ENCODE data around the gene POC5. TPM values are rescaled to one million over a fixed set of nuclear protein-coding genes. Genes with fewer than 3 reads are reported as not detected.

POC5 gene
- total and polyA plus RNA-seq, 2 of the 8 experiments (the other 6 are each of a cell fraction or from before 2014, with no cell fraction given) = 11.2 to 12.1 TPM

DNA sequence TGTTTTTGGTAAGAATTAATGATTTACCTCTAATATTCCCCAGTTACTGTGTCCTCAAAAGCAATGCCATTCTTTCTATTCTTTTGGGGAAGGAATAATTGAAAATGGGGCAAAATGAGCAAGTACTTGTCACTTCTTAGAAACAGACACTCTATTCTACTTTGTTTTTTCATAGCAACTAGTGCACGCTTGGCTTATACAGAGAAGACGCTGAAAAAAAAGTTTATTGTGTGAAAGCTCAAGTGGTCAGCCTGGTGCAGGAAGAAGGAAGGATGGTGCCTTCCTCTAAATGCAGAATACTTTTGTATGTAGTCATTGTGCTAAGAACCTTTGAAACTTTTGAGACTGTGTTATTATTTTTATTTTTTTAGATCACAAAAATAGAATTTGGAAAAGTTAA lies 76.4 kb downstream of the POC5 start (continued):
- TF ChIP-seq, protein P1, sequence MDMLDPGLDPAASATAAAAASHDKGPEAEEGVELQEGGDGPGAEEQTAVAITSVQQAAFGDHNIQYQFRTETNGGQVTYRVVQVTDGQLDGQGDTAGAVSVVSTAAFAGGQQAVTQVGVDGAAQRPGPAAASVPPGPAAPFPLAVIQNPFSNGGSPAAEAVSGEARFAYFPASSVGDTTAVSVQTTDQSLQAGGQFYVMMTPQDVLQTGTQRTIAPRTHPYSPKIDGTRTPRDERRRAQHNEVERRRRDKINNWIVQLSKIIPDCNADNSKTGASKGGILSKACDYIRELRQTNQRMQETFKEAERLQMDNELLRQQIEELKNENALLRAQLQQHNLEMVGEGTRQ (IDR thresholded peaks at IDR 0.05; ENCODE audit: low read length) = no peak
- TF ChIP-seq, protein P2, sequence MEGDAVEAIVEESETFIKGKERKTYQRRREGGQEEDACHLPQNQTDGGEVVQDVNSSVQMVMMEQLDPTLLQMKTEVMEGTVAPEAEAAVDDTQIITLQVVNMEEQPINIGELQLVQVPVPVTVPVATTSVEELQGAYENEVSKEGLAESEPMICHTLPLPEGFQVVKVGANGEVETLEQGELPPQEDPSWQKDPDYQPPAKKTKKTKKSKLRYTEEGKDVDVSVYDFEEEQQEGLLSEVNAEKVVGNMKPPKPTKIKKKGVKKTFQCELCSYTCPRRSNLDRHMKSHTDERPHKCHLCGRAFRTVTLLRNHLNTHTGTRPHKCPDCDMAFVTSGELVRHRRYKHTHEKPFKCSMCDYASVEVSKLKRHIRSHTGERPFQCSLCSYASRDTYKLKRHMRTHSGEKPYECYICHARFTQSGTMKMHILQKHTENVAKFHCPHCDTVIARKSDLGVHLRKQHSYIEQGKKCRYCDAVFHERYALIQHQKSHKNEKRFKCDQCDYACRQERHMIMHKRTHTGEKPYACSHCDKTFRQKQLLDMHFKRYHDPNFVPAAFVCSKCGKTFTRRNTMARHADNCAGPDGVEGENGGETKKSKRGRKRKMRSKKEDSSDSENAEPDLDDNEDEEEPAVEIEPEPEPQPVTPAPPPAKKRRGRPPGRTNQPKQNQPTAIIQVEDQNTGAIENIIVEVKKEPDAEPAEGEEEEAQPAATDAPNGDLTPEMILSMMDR (IDR thresholded peaks at IDR 0.05; ENCODE audit: control extremely low read depth in 1 of 3, insufficient read depth in 1 of 3, low read depth in 1 of 3, low read length in 3 of 3) = no peak
- TF ChIP-seq POLR2A (IDR thresholded peaks at IDR 0.05; ENCODE audit: control extremely low read depth in 1 of 2, low read depth in 2 of 2, low read length in 2 of 2) (no peak), SAP30 (IDR thresholded peaks at IDR 0.05; ENCODE audit: insufficient read depth, insufficient replicate concordance, low read length) (no peak), ASH2L (IDR thresholded peaks at IDR 0.05; ENCODE audit: low read length) (no peak), RNF2 (IDR thresholded peaks at IDR 0.05; ENCODE audit: borderline replicate concordance, low read depth, low read length, missing control alignments, poor library complexity, severe bottlenecking) (no peak), BCL11A (IDR thresholded peaks at IDR 0.05; ENCODE audit: low read depth in 2 of 2, low read length in 2 of 2) (no peak)

Measured in H1 (cell line).